Ovary (tissue), 9 donors: Measurements from ENCODE around the gene COL25A1. TPM values are rescaled to one million over a fixed set of nuclear protein-coding genes. Genes with fewer than 3 reads are reported as not detected.

Source experiments
- DNase-seq, 5 donors: peaks; one replicate each; pipeline ENCODE4 v3.0.0-alpha.2; 2019 to 2020
- H3K27ac ChIP-seq, 2 donors: fragments of 200-600 bp; one replicate each; pipeline versions ENCODE4 v1.5.1 to v1.8.0; 2019 to 2022
- H3K27me3 ChIP-seq: fragments of 200-600 bp; one replicate; pipeline ENCODE4 v1.8.0; 2022
- H3K36me3 ChIP-seq: fragments of 200-600 bp; sonication (generic); one replicate; pipeline ENCODE4 v1.5.1; 2019
- H3K4me1 ChIP-seq: one replicate; pipeline ENCODE4 v1.8.1; 2013; ENCODE audit warnings: mild to moderate bottlenecking, moderate library complexity; ENCODE audit not compliant: insufficient read depth
- H3K4me3 ChIP-seq: fragments of 200-600 bp; sonication (generic); one replicate; pipeline ENCODE4 v1.5.1; 2017
- H3K9me3 ChIP-seq, 2 donors: fragments of 200-600 bp in 1 of 2; sonication (generic) in 1 of 2; one replicate each; pipeline versions ENCODE4 v1.5.1 to v1.8.1; 2013 to 2019; ENCODE audit warnings: mild to moderate bottlenecking in 1 of 2, moderate library complexity in 1 of 2
- EP300 ChIP-seq: sonication (generic); formaldehyde crosslinking; IDR thresholded peaks from one replicate; pipeline ENCODE4 v1.6.1; 2017; ENCODE audit warnings: antibody characterized with exemption
- POLR2A ChIP-seq: fragments of 450-650 bp; IDR thresholded peaks from one replicate; pipeline ENCODE4 v1.6.1; 2017; ENCODE audit warnings: antibody characterized with exemption, mild to moderate bottlenecking, moderate library complexity
- WGBS, 3 donors: extraction: QIAGEN DNeasy Blood & Tissue Kit in 1 of 3; methylation state at CpG; one replicate each; pipeline versions ENCODE4 v1.1.5 to v1.1.7; 2013 to 2017; 5-methylcytosine and 5-hydroxymethylcytosine counted together
- intact Hi-C, 4 donors: fragments of 100-400 bp; cut with DNase I; formaldehyde crosslinking; loops; one replicate each; pipeline versions ENCODE4 v1.11.0 to v1.15.1; 2022 to 2023
- polyA plus RNA-seq, 2 donors: library from polyadenylated mRNA; stranded (reverse); fragments of 200-250 nt in 1 of 2; fragments of 350-450 nt in 1 of 2; fragmentation: Illumina TruSeq in 1 of 2; extraction: RNeasy Lipid Tissue Mini Kit (QIAGEN cat#74804) in 1 of 2; gene quantifications; one replicate each; pipeline ENCODE4 v1.2.3, GENCODE V29; 2013 to 2014
- total RNA-seq, 7 donors: library from RNA; depleted of rRNA in 2 of 7; stranded (reverse); fragments of >200 nt in 2 of 7; fragmentation: NEBNext Ultra II Directional in 3 of 7; extraction: Animal tissue kit (Norgen Biotek cat#: 25700) in 3 of 7; gene quantifications; one replicate each; pipeline versions ENCODE4 v1.1.0 to v1.2.4, GENCODE V29; 2016 to 2023
- TF ChIP-seq, protein P1 (sequence below), 3 donors: fragments of 450-650 bp in 2 of 3; fragments of 200-600 bp in 1 of 3; IDR thresholded peaks; one replicate each; pipeline versions ENCODE4 v1.5.1 to v1.8.0; 2016 to 2022; ENCODE audit warnings: antibody characterized with exemption in 3 of 3, mild to moderate bottlenecking in 1 of 3
- donor health status: DM: no; HTN: no; CAD: no; lungs with moderate emphysema.
- donor health status: DM: no; HTN: no; CAD: no.
- donor health status: Bipolar disorder and iron deficiency.
- donor health status: DM: yes; HTN: yes; CAD: no.
- donor health status: DM: no; HTN: no; CAD: no.
- donor health status: DM: yes; HTN: yes; CAD: no.

COL25A1 gene
- total and polyA plus RNA-seq, 9 donors: 0.25 to 3.2 (median 0.77) TPM

DNA sequence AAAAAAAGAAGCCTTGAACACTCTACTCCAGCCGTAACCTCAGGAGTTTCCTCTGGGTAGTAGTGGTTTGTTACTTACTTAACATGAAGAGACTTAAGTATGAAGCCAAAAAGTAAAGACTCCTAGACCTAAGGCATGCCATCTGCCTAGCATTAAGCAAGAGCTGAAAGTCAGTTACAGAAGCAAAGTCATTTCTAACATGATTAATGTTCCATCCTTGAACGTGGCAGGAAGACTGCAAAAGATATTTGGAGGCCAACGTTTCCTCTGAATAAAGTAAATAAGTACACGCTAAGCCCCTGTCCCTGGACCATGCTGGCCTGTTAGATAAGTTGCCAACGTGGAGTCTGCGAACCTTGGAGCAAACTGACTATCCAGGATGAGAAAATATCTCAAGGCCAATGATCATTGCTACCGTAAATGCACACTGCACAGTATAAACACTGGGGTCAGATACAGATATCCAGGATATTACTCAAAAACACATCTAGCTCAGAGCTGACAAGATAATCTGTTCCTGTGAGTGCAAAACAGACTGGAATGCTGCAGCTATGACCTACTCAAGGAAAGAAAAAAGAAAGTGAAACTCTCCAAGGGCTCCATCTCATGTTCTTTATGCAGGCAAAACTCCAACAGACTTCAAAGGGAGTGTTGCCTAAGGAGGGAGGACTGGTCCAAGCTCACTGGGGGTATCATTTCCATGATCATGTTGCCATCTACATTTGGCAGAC lies 255.8 kb downstream of the COL25A1 start:
- H3K4me3 ChIP-seq: peak overlapping the region; percentile 23
- TF ChIP-seq POLR2A (no peak), EP300 (no peak)
- TF ChIP-seq, protein P1, sequence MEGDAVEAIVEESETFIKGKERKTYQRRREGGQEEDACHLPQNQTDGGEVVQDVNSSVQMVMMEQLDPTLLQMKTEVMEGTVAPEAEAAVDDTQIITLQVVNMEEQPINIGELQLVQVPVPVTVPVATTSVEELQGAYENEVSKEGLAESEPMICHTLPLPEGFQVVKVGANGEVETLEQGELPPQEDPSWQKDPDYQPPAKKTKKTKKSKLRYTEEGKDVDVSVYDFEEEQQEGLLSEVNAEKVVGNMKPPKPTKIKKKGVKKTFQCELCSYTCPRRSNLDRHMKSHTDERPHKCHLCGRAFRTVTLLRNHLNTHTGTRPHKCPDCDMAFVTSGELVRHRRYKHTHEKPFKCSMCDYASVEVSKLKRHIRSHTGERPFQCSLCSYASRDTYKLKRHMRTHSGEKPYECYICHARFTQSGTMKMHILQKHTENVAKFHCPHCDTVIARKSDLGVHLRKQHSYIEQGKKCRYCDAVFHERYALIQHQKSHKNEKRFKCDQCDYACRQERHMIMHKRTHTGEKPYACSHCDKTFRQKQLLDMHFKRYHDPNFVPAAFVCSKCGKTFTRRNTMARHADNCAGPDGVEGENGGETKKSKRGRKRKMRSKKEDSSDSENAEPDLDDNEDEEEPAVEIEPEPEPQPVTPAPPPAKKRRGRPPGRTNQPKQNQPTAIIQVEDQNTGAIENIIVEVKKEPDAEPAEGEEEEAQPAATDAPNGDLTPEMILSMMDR (IDR thresholded peaks at IDR 0.05): no peak
- WGBS, 3 donors: 2 to 3% (median 3%) methylated on average over 7 of the region's 7 CpGs
- DNase-seq: peak; percentile 13 to 51 (median 26)
- no peaks in the 10 kb centered on the region for H3K9me3 ChIP-seq
- H3K27me3 ChIP-seq: no peaks in the 10 kb centered on the region
- H3K27ac ChIP-seq: peak overlapping the region in 1 of 2 donors; percentile 19
- intact Hi-C loops: no loop called here
- H3K4me1 ChIP-seq: peaks cover 4% of the 10 kb centered on the region
- H3K36me3 ChIP-seq: no peaks in the 10 kb centered on the region

DNA sequence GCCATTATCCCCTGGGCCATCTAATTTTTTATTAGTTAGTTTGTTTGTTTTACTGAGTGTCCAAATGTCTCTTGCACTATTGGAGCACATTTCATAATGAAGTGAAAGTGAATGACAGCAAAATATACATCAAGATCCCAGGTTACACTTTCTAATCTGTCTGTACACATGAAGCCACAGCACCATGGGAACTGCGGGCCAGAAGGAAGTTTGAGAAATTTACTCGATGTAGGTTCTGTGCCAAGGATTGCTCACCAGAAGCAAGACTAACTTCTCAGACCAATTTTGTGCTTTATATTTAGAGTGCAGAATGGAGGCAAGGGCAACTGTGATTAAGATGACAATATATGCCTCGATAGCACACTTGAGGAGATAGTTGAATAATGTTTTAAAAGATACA lies 258.0 kb downstream of the COL25A1 start:
- intact Hi-C loops: no loop called here
- Histone ChIP-seq H3K36me3 (no peaks in the 10 kb centered on the region), H3K27ac (no peak overlapping the region), H3K4me1 (peaks cover 4% of the 10 kb centered on the region), H3K4me3 (no peak overlapping the region), H3K9me3 (no peaks in the 10 kb centered on the region), H3K27me3 (no peaks in the 10 kb centered on the region)
- TF ChIP-seq, protein P1 (IDR thresholded peaks at IDR 0.05): no peak
- DNase-seq: no peak
- WGBS, 3 donors: 80 to 96% (median 93%) methylated on average over 3 of the region's 3 CpGs

DNA sequence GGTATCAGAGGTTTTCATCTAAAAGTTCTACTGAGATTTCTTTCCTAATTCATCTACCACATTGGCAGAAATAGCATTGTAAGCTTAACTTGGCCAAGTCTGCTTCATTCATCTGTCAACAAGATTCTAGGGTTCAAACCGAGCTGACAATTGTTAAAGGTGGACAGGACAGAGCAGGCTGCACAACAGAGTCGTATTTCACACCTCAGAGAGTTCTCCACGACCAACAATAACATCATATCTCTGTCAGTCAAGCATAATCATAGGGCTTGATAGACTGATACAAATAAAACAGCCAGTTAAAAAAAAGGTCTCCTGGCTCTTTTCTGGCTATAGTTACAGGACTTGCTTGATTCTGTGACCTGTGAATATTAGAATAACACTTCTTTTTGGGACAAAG lies 259.2 kb downstream of the COL25A1 start:
- TF ChIP-seq POLR2A (no peak), EP300 (no peak)
- TF ChIP-seq, protein P1 (IDR thresholded peaks at IDR 0.05): no peak
- no peak for DNase-seq
- Histone ChIP-seq H3K27ac (no peak overlapping the region), H3K36me3 (no peaks in the 10 kb centered on the region), H3K4me3 (no peak overlapping the region), H3K27me3 (no peaks in the 10 kb centered on the region), H3K9me3 (no peaks in the 10 kb centered on the region), H3K4me1 (peaks cover 4% of the 10 kb centered on the region)
- intact Hi-C loops: no loop called here
- WGBS, 3 donors: 86 to 89% (median 88%) methylated on average over 3 of the region's 3 CpGs

DNA sequence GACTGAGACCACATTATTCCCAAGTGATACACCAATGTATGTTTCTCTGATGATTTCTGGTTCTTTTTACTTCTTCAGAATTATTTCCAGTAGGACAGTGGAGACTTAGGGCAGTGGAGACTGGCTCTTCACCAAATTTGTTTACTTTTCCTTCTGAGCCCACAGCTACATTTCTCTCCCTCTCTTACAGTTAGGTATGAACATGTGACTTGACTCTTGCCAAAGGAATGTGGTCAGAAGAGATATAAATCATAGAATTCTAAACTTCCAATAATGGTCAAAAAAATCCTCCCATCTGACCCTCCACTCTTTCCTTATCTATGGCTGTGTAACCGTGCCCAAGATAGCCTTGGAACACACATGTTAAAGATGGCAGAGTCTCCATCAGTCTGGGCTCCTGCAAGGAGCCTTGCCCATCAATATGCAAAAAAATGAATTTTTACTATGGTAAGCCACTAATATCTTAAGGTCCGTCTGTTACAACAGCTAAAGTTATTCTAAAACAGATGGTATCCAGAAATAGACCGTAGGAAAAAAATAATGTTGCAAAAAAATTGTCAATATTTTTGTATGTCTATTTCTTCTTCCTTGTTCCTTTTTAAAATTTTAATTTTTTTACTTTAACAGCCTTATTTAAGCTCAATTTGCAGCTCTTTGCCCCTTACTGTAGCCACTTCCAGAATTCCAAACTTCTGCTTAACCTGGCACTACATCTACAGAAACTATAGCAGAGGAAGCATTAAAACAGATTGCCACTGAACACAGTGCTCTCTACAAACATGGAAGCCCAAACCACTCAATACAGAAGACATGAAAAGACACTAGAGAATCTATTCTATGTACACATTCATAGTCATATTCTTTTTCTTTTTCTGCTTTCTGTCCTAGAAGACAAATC lies 260.7 kb downstream of the COL25A1 start:
- Histone ChIP-seq H3K9me3 (no peaks in the 10 kb centered on the region), H3K27me3 (no peaks in the 10 kb centered on the region), H3K4me1 (peaks cover 4% of the 10 kb centered on the region), H3K4me3 (no peak overlapping the region), H3K36me3 (no peaks in the 10 kb centered on the region), H3K27ac (no peak overlapping the region)
- DNase-seq: no peak
- WGBS, 3 donors: 55 to 72% (median 66%) methylated on average over 3 of the region's 3 CpGs
- intact Hi-C loops: no loop called here
- TF ChIP-seq, protein P1 (IDR thresholded peaks at IDR 0.05): no peak
- TF ChIP-seq POLR2A: no peak
- no peak for TF ChIP-seq EP300
